Measurements from ENCODE around the gene RPL18. TPM values are rescaled to one million over a fixed set of nuclear protein-coding genes. Genes with fewer than 3 reads are reported as not detected.
"Not testable (repeated sequence)": the region's sequence is repeated elsewhere in the genome, so short reads cannot be mapped to it uniquely, and the experiment has no call there.

The RPL18 gene
- total RNA-seq, 1 experiment from 2014 or later: 1,812 TPM

DNA sequence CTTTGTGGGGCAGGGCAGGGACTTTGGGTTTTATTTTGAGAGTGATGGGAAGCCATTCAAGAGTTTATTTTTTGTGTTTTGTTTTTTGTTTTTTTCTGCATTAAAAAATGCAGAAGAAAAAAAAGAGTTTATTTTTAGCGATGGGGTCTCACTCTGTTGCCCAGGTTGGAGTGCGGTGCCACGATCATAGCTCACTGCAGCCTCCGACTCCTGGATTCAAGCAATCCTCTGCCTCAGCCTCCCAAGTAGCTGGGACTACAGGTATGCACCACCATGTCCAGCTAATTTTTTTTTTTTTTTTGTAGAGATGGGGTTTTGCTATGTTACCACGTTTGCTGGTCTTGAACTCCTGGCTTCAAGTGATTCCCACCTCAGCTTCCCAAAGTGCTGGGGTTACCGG, 39.5 kb upstream of the RPL18 start:
- Histone ChIP-seq H3K4me3 (ENCODE audit: low read depth, low read length) (no peak overlapping the region), H3K9me3 (no peaks in the 10 kb centered on the region), H3K27me3 (replicated peaks; ENCODE audit: control insufficient read depth, insufficient read depth, low read length) (no peaks in the 10 kb centered on the region), H3K36me3 (ENCODE audit: control insufficient read depth, insufficient read depth, low read length) (no peaks in the 10 kb centered on the region), H3K4me1 (peaks cover 10% of the 10 kb centered on the region; the same call in 1 of the 2 replicates)
- no peaks in the 10 kb centered on the region for H3K4me1 Mint-ChIP-seq (ENCODE audit: low read depth, unreplicated experiment)
- TF ChIP-seq, protein P1, sequence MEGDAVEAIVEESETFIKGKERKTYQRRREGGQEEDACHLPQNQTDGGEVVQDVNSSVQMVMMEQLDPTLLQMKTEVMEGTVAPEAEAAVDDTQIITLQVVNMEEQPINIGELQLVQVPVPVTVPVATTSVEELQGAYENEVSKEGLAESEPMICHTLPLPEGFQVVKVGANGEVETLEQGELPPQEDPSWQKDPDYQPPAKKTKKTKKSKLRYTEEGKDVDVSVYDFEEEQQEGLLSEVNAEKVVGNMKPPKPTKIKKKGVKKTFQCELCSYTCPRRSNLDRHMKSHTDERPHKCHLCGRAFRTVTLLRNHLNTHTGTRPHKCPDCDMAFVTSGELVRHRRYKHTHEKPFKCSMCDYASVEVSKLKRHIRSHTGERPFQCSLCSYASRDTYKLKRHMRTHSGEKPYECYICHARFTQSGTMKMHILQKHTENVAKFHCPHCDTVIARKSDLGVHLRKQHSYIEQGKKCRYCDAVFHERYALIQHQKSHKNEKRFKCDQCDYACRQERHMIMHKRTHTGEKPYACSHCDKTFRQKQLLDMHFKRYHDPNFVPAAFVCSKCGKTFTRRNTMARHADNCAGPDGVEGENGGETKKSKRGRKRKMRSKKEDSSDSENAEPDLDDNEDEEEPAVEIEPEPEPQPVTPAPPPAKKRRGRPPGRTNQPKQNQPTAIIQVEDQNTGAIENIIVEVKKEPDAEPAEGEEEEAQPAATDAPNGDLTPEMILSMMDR (IDR thresholded peaks at IDR 0.05; ENCODE audit: insufficient read depth in 1 of 2, low read depth in 1 of 2, low read length in 1 of 2, severe bottlenecking in 1 of 2, unreplicated experiment in 1 of 2): no peak
- peaks cover 9% of the 10 kb centered on the region for H3K36me3 Mint-ChIP-seq (ENCODE audit: insufficient read depth, unreplicated experiment)
- intact Hi-C loops (cut with micrococcal nuclease; ENCODE audit: unreplicated experiment): no loop called here
- CTCF ChIA-PET: no interaction called here
- POLR2A ChIA-PET: no interaction called here
- no peaks in the 10 kb centered on the region for H3K9me3 Mint-ChIP-seq (ENCODE audit: unreplicated experiment)
- BruUV-seq (replicated peaks): no TSS peak
- no peak overlapping the region for H3K4me3 Mint-ChIP-seq (ENCODE audit: unreplicated experiment)
- H3K27ac Mint-ChIP-seq (ENCODE audit: unreplicated experiment): no peak overlapping the region
- no peak for DNase-seq
- no peaks in the 10 kb centered on the region for H3K27me3 Mint-ChIP-seq (ENCODE audit: insufficient read depth, unreplicated experiment)

DNA sequence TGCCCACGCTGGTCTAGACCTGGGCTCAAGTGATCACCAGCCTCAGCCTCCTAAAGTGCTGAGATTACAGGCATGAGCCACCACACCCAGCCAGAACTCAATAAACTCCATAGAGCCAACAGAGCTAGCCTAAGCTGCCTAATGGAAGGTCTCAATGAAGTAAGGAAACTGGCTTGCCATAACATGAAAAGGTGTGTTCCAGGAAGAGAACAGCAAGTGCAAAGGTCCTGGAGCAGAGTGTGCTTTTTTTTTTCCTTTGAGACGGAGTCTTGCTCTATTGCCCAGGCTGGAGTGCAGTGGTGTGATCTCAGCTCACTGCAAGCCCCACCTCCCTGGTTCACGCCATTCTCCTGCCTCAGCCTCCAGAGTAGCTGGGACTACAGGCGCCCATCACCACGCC, 38.9 kb upstream of the RPL18 start:
- H3K27ac Mint-ChIP-seq (ENCODE audit: unreplicated experiment); DNase-seq; H3K9me3 Mint-ChIP-seq (ENCODE audit: unreplicated experiment); POLR2A ChIA-PET; H3K4me3 ChIP-seq (ENCODE audit: low read depth, low read length); H3K36me3 ChIP-seq (ENCODE audit: control insufficient read depth, insufficient read depth, low read length); H3K27me3 ChIP-seq (replicated peaks; ENCODE audit: control insufficient read depth, insufficient read depth, low read length); H3K27me3 Mint-ChIP-seq (ENCODE audit: insufficient read depth, unreplicated experiment); BruUV-seq (replicated peaks); H3K9me3 ChIP-seq; intact Hi-C loops (cut with micrococcal nuclease; ENCODE audit: unreplicated experiment); H3K36me3 Mint-ChIP-seq (ENCODE audit: insufficient read depth, unreplicated experiment); H3K4me1 Mint-ChIP-seq (ENCODE audit: low read depth, unreplicated experiment); H3K4me3 Mint-ChIP-seq (ENCODE audit: unreplicated experiment): not testable (repeated sequence)
- CTCF ChIA-PET: interaction anchor here (0.6 kb wide), 1 partner anchor 1360 kb away, joined by 5 read pairs; no protein-coding TSS in a partner anchor
- H3K4me1 ChIP-seq: peaks cover 10% of the 10 kb centered on the region; the same call in 1 of the 2 replicates

DNA sequence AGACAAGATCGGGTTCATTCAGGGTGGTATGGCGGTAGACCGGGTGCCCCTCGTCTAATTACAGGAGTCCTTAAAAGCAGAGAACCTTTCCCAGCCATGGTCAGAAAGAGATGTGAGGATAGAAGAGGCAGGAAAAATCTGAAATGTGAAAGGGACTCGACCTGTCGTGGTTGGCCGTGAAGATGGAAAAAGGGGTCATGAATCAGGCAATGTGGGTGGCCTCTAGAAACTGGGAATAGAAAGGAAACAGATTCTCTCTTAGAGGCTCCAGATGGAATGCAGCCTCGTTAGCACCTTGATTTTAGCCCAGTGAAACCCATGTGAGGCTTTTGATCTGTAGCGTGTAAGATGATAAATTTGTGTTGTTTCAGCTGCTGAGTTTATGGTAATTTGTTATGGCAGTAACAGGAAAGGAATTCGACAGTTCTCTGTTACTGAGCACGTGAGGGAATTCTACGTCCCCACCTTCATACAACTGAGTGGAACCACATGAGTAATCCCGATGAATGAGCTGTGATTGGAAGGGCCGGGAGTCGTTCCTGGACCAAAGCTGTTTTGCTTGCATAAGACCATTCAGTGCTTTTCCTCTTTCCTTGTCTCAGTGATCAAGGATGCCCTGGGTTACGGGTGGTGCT, 38.0 kb upstream of the RPL18 start:
- POLR2A ChIA-PET: no interaction called here
- H3K27me3 Mint-ChIP-seq (ENCODE audit: insufficient read depth, unreplicated experiment): no peaks in the 10 kb centered on the region
- intact Hi-C loops (cut with micrococcal nuclease; ENCODE audit: unreplicated experiment): no loop called here
- Histone ChIP-seq H3K36me3 (ENCODE audit: control insufficient read depth, insufficient read depth, low read length) (no peaks in the 10 kb centered on the region), H3K27me3 (replicated peaks; ENCODE audit: control insufficient read depth, insufficient read depth, low read length) (no peaks in the 10 kb centered on the region), H3K4me3 (ENCODE audit: low read depth, low read length) (no peak overlapping the region), H3K4me1 (peaks cover 10% of the 10 kb centered on the region; the same call in 1 of the 2 replicates), H3K9me3 (no peaks in the 10 kb centered on the region)
- TF ChIP-seq, protein P1 (IDR thresholded peaks at IDR 0.05; ENCODE audit: insufficient read depth in 1 of 2, low read depth in 1 of 2, low read length in 1 of 2, severe bottlenecking in 1 of 2, unreplicated experiment in 1 of 2): no peak
- no peaks in the 10 kb centered on the region for H3K4me1 Mint-ChIP-seq (ENCODE audit: low read depth, unreplicated experiment)
- no peak overlapping the region for H3K4me3 Mint-ChIP-seq (ENCODE audit: unreplicated experiment)
- no peak for DNase-seq
- no TSS peak for BruUV-seq (replicated peaks)
- no peak overlapping the region for H3K27ac Mint-ChIP-seq (ENCODE audit: unreplicated experiment)
- peaks cover 9% of the 10 kb centered on the region for H3K36me3 Mint-ChIP-seq (ENCODE audit: insufficient read depth, unreplicated experiment)
- H3K9me3 Mint-ChIP-seq (ENCODE audit: unreplicated experiment): no peaks in the 10 kb centered on the region
- CTCF ChIA-PET: no interaction called here

Measured in Caco-2 (cell line).